ENCODE results near the gene PPFIA2.

DNA sequence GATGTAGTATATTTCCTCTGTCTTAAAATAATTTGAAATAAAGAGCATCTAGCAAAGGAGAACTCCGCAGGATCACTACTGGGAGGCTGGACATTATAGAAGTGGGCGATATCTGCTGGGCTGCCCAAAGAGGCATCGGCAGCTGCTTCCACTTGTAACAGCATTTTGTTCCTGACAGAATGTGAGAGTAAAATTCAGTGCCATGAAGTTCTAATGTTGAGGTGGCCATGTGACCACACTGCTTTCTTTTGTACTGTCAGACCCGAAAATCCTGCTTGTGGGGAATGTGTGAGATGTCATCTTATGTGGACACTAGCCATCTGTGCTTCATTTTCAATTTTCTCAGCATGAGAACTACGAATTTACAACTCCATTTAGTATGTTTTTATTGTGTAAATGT is 529.4 kb downstream of the PPFIA2 start:
- TF ChIP-seq, protein P1, sequence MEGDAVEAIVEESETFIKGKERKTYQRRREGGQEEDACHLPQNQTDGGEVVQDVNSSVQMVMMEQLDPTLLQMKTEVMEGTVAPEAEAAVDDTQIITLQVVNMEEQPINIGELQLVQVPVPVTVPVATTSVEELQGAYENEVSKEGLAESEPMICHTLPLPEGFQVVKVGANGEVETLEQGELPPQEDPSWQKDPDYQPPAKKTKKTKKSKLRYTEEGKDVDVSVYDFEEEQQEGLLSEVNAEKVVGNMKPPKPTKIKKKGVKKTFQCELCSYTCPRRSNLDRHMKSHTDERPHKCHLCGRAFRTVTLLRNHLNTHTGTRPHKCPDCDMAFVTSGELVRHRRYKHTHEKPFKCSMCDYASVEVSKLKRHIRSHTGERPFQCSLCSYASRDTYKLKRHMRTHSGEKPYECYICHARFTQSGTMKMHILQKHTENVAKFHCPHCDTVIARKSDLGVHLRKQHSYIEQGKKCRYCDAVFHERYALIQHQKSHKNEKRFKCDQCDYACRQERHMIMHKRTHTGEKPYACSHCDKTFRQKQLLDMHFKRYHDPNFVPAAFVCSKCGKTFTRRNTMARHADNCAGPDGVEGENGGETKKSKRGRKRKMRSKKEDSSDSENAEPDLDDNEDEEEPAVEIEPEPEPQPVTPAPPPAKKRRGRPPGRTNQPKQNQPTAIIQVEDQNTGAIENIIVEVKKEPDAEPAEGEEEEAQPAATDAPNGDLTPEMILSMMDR (conservative IDR thresholded peaks at IDR 0.05; ENCODE audit: low read length), result no peak
- no peak for TF ChIP-seq EZH2phosphoT487 (IDR thresholded peaks at IDR 0.05; ENCODE audit: borderline replicate concordance)

Measured in Loucy (cell line).